ENCODE measurements around the gene C19orf25.

The C19orf25 gene

DNA sequence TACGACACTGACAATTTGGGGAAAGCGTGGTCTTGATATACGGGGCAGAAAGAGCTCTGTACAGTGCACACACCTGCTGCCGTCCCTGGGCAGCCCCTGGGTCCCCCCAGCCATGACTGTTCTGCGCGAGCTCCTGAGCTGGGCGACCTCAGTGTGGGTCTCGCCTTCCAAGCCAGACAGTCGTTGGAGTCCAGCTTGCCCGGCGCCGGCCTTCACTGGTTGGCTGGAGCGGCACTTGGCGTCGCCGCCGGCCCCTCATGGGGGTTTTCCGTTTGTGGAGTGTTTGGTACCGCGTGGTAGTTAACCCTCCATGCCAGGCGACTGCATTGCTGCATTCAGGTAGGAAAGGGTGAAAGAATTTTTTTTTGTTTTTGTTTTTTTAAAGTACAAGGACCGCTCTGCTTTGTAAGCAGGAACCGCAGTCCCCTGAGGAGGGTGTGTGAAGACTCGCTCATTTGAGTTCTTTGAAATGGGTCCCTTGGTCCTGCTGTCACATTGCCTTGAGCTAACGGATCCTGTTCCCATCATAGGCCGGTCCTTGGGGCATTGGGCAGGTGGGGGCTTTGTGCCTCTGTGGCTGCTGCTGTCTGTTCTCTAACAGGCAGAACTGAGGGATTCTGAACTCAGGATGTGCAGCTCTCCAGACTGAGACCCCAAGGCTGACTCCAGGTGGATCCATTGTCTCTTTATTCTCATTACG is 51.6 kb downstream of the C19orf25 start:
- DNase-seq, result no peak

DNA sequence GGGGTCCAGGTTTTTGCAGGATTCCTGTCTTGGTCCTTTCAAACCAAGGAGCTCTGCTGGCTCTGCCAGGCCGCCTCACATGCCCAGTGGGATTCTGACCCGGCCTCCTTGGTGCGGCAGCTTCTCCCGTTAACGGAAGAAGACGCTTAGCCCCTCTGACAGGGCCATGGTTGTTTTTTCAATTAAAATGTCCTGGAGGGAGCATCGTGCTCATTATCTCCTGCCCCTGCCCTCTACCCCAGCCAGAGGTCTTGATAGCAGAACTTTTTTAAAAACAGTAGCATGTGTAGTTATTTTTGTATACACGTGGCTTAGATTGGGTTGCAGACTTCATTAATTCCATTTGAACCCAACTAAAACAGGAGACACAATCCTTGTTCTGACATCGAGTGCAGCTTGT is 52.3 kb downstream of the C19orf25 start:
- DNase-seq, result no peak

GRCh38 chr19:1425902-1426301 is 53.1 kb downstream of the C19orf25 start:
- no peak for DNase-seq

DNA sequence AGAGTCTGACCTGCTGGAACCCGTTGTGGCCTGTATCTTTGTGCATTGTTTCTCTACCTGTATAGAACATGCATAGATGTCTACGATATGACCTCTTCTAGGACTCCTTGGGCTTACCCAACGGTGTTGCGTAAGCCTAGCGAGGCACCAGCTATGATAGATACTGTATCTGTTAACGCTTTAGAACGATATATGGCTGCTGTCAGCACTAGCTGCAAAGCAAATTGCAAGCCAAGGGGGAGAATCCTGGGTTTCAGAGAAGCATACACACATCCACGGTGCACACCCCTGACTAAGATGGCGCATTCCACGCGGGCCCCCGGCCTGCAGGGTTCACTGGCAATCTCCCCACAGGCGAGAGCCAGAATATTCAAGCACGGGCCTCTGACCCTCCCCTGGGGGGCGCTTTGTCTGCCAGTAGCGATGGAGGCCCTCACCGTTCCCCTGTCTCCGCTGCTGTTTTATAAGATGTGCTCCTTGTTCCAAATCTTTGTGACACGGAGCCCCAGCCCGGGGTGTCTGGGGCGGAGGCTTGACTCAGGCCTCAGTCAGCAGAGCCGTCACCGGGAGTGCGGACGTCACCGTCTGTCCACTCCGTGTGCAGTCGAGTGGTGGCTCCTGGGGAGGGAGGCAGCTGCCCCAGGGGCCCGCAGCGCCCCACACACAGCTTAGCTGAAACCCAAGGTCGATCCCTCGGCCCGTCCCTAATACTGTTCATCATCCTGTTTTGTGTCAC is 53.7 kb downstream of the C19orf25 start:
- no peak for DNase-seq

GRCh38 chr19:1424192-1424955 is 54.6 kb downstream of the C19orf25 start:
- DNase-seq, result no peak

GRCh38 chr19:1423436-1424191 is 55.4 kb downstream of the C19orf25 start:
- no peak for DNase-seq

Measured in activated CD4-positive, alpha-beta T cell treated with anti-CD3 and anti-CD28 coated beads for 1 hour (primary cell).